Kidney (tissue), 14 donors: ENCODE data around the gene PIGS. TPM values are rescaled to one million over a fixed set of nuclear protein-coding genes. Genes with fewer than 3 reads are reported as not detected.

ENCODE experiments used
- DNase-seq, 5 donors: peaks; one replicate each; pipeline ENCODE4 v3.0.0-alpha.2; 2013 to 2020
- FAIRE-seq: peaks from 2 replicates; lab custom pipeline; 2012; peaks lifted over from hg19 to GRCh38; lab: Jason Lieb, UNC
- H3K27ac ChIP-seq, 2 donors: one replicate each; pipeline ENCODE4 v1.7.0; 2013; ENCODE audit warnings: low read depth in 2 of 2, low read length in 2 of 2, inconsistent platforms in 1 of 2
- H3K27me3 ChIP-seq: one replicate; pipeline ENCODE4 v1.7.1; 2013; ENCODE audit warnings: low read length, inconsistent platforms; ENCODE audit not compliant: control insufficient read depth, insufficient read depth
- H3K36me3 ChIP-seq, 3 donors: one replicate each; pipeline versions ENCODE4 v1.7.0 to v1.7.1; 2013; ENCODE audit warnings: low read length in 3 of 3, control low read depth in 1 of 3, inconsistent platforms in 1 of 3; ENCODE audit not compliant: insufficient read depth in 3 of 3, control insufficient read depth in 2 of 3
- H3K4me1 ChIP-seq, 3 donors: one replicate each; pipeline versions ENCODE4 v1.7.0 to v1.7.1; 2013; ENCODE audit warnings: low read length in 3 of 3, inconsistent platforms in 1 of 3, low read depth in 1 of 3; ENCODE audit not compliant: control insufficient read depth in 2 of 3, insufficient read depth in 2 of 3
- H3K4me3 ChIP-seq, 3 donors: one replicate each; pipeline versions ENCODE4 v1.7.0 to v1.8.1; 2013; ENCODE audit warnings: low read length in 3 of 3, control low read depth in 1 of 3, inconsistent platforms in 1 of 3
- H3K9ac ChIP-seq, 3 donors: one replicate each; pipeline versions ENCODE4 v1.7.0 to v1.7.1; 2013; ENCODE audit warnings: low read length in 3 of 3, control low read depth in 1 of 3, inconsistent platforms in 1 of 3
- H3K9me3 ChIP-seq, 3 donors: one replicate each; pipeline versions ENCODE4 v1.7.0 to v1.7.1; 2013; ENCODE audit warnings: low read length in 3 of 3, control low read depth in 1 of 3, inconsistent platforms in 1 of 3; ENCODE audit not compliant: control insufficient read depth in 2 of 3, insufficient read depth in 1 of 3
- intact Hi-C: fragments of 100-400 bp; cut with DNase I; formaldehyde crosslinking; loops from one replicate; pipeline ENCODE4 v1.11.1; 2022
- polyA plus RNA-seq: library from polyadenylated mRNA; stranded (reverse); fragments of 350-450 nt; fragmentation: Illumina TruSeq; extraction: RNeasy Lipid Tissue Mini Kit (QIAGEN cat#74804); gene quantifications from one replicate; pipeline ENCODE4 v1.2.3, GENCODE V29; 2014; ENCODE audit warnings: low read depth, low replicate concordance; ENCODE audit not compliant: insufficient read depth
- total RNA-seq: library from RNA; stranded (reverse); fragmentation: NEBNext Ultra II Directional; extraction: Animal tissue kit (Norgen Biotek cat#: 25700); gene quantifications from one replicate; pipeline ENCODE4 v1.2.1, GENCODE V29; 2021
- TF ChIP-seq, protein P1 (sequence below): IDR thresholded peaks from 3 replicates; pipeline ENCODE4 v1.5.1; 2012; ENCODE audit warnings: mild to moderate bottlenecking, moderate library complexity, borderline replicate concordance; ENCODE audit not compliant: insufficient read depth; ENCODE audit errors: extremely low read depth
- donor health status: control.
- donor health status: control.
- donor health status: control.
- donor health status: control.
- donor health status: control.
- donor health status: DM: yes; HTN: yes; CAD: no.
- donor health status: Normal renal cell carcinoma (clear cell type).

PIGS gene
- total and polyA plus RNA-seq, 2 donors from 2014 or later: 60.6 to 75.0 TPM

DNA sequence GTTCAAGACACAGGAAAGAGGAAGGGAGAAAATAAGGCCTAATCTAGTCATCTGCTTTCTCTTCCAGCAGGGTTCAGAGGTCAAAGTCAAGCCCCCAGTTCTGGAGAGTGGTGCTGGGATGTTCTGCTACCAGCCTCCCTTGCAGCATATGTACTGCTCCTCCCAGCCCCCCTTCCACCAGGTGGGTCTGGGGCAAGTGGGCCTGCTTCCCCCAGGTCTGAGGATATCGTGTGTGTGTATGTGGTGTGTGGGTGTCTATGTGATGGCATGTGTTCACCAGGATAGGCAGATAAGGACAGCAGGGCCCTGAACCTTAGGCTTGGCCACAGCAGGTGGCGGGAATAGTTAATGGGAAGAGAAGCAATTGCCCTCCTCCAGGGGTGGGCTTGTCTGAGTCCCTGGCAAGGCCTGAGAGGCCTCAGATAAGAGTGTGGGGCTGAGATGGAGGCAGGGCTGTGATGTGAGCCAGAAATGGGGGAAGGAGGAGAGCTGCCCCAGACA, 44.1 kb downstream of the PIGS start:
- Histone ChIP-seq H3K36me3 (no peaks in the 10 kb centered on the region), H3K27ac (no peak overlapping the region), H3K9me3 (no peaks in the 10 kb centered on the region), H3K9ac (no peak overlapping the region), H3K4me3 (no peak overlapping the region), H3K27me3 (no peaks in the 10 kb centered on the region), H3K4me1 (peaks cover 0 to 11% (median 3%) of the 10 kb centered on the region in 3 donors)
- TF ChIP-seq, protein P1, sequence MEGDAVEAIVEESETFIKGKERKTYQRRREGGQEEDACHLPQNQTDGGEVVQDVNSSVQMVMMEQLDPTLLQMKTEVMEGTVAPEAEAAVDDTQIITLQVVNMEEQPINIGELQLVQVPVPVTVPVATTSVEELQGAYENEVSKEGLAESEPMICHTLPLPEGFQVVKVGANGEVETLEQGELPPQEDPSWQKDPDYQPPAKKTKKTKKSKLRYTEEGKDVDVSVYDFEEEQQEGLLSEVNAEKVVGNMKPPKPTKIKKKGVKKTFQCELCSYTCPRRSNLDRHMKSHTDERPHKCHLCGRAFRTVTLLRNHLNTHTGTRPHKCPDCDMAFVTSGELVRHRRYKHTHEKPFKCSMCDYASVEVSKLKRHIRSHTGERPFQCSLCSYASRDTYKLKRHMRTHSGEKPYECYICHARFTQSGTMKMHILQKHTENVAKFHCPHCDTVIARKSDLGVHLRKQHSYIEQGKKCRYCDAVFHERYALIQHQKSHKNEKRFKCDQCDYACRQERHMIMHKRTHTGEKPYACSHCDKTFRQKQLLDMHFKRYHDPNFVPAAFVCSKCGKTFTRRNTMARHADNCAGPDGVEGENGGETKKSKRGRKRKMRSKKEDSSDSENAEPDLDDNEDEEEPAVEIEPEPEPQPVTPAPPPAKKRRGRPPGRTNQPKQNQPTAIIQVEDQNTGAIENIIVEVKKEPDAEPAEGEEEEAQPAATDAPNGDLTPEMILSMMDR: no peak
- intact Hi-C loops: no loop called here
- DNase-seq: peak in 1 of 5 donors; percentile 20
- no peak for FAIRE-seq

DNA sequence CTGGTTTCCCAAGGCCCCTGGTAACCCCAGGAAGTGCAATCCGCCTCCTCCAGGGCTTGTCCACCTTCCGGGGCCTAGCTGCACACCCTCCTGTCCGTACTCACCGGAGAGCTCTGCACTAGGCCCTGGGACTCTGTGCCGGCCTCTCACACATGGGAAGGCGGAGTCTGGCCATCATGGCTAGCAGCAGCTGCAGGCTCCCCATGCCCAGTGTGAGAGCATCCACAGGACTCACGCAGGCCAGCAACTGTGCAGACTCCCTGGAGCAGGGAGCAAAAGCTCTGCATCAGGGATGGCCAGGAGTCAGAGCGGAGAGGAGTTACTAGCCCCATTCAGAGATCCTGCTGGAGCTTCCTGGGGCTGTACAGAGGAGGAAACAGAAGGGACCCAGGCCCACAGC, 44.9 kb downstream of the PIGS start:
- Histone ChIP-seq H3K4me1 (peaks cover 0 to 11% (median 3%) of the 10 kb centered on the region in 3 donors), H3K9ac (no peak overlapping the region), H3K36me3 (no peaks in the 10 kb centered on the region), H3K27ac (no peak overlapping the region), H3K4me3 (no peak overlapping the region), H3K9me3 (no peaks in the 10 kb centered on the region), H3K27me3 (no peaks in the 10 kb centered on the region)
- intact Hi-C loops: no loop called here
- FAIRE-seq (no peak), DNase-seq (no peak)
- TF ChIP-seq, protein P1: no peak

- H3K36me3 ChIP-seq: no peaks in the 10 kb centered on the region
- peak overlapping the region in 1 of 3 donors; percentile 46 for H3K9ac ChIP-seq
- H3K9me3 ChIP-seq: no peaks in the 10 kb centered on the region
- intact Hi-C loops: no loop called here
- no peaks in the 10 kb centered on the region for H3K27me3 ChIP-seq
- H3K4me1 ChIP-seq: peaks cover 0 to 11% (median 3%) of the 10 kb centered on the region in 3 donors
- H3K4me3 ChIP-seq: peak overlapping the region in 1 of 3 donors; percentile 32
- DNase-seq (peak; percentile 74 to 92 (median 85)), FAIRE-seq (no peak)
- TF ChIP-seq, protein P1: no peak
- peak overlapping the region in 1 of 2 donors; percentile 60 for H3K27ac ChIP-seq
Observed at GRCh38 chr17:28524476-28525424, 46.6 kb downstream of the PIGS start.
